Measurements from ENCODE around the gene STAMBP. TPM values are rescaled to one million over a fixed set of nuclear protein-coding genes. Genes with fewer than 3 reads are reported as not detected.

Gene STAMBP
- total RNA-seq, 1 donor from 2014 or later: 46.5 TPM

DNA sequence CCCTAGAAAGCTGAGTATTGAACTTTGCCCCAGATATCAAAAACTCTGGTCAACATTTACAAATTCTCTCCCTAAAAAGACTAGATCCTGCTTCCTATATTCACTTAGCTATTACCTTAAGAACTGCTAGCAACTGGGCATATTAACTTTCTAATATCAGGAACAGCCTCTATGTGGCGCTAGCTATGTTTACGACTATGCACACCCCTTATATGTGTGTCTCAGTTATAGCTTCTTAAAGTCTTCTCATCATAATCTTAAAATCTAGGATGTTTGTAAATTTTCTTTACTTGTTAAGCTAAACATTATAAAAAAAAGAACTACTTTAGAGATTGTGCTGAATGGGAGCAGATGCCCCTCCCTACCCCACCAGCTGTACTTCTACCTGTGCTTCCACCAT is 1.7 kb upstream of the STAMBP start:
- Histone ChIP-seq H3K27me3 (ENCODE audit: insufficient read depth, low read length) (peaks cover 4% of the 10 kb centered on the region), H3K9ac (ENCODE audit: low read length) (no peak overlapping the region), H3K4me2 (ENCODE audit: low read length) (no peak overlapping the region), H3K27ac (ENCODE audit: low read depth, low read length) (no peak overlapping the region), H2AFZ (ENCODE audit: low read depth, low read length) (no peak overlapping the region), H3K36me3 (ENCODE audit: insufficient read depth, low read length) (no peaks in the 10 kb centered on the region), H3K79me2 (ENCODE audit: insufficient read depth, low read length) (peaks cover 7% of the 10 kb centered on the region), H3K9me3 (ENCODE audit: insufficient read depth, low read depth, low read length) (no peaks in the 10 kb centered on the region), H4K20me1 (ENCODE audit: insufficient read depth, low read length) (no peaks in the 10 kb centered on the region), H3K4me1 (ENCODE audit: insufficient read depth, low read length) (peaks cover 25% of the 10 kb centered on the region), H3K4me3 (ENCODE audit: insufficient read depth, low read depth, low read length) (no peak overlapping the region)
- Mint-ChIP-seq H3K4me3 (ENCODE audit: unreplicated experiment) (no peak overlapping the region), H3K27ac (ENCODE audit: unreplicated experiment) (no peak overlapping the region), H3K4me1 (ENCODE audit: low read depth, unreplicated experiment) (peaks cover 26% of the 10 kb centered on the region), H3K27me3 (ENCODE audit: low read depth, unreplicated experiment) (peaks cover 2% of the 10 kb centered on the region), H3K36me3 (ENCODE audit: low read depth, unreplicated experiment) (no peaks in the 10 kb centered on the region), H3K9me3 (ENCODE audit: unreplicated experiment) (no peaks in the 10 kb centered on the region)
- TF ChIP-seq, protein P1, sequence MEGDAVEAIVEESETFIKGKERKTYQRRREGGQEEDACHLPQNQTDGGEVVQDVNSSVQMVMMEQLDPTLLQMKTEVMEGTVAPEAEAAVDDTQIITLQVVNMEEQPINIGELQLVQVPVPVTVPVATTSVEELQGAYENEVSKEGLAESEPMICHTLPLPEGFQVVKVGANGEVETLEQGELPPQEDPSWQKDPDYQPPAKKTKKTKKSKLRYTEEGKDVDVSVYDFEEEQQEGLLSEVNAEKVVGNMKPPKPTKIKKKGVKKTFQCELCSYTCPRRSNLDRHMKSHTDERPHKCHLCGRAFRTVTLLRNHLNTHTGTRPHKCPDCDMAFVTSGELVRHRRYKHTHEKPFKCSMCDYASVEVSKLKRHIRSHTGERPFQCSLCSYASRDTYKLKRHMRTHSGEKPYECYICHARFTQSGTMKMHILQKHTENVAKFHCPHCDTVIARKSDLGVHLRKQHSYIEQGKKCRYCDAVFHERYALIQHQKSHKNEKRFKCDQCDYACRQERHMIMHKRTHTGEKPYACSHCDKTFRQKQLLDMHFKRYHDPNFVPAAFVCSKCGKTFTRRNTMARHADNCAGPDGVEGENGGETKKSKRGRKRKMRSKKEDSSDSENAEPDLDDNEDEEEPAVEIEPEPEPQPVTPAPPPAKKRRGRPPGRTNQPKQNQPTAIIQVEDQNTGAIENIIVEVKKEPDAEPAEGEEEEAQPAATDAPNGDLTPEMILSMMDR (IDR thresholded peaks at IDR 0.05; ENCODE audit: insufficient read depth, low read depth, low read length): peak; percentile 42
- TF ChIP-seq EZH2 (IDR thresholded peaks at IDR 0.05; ENCODE audit: insufficient read depth, low read length): no peak
- FAIRE-seq (no peak), DNase-seq (ENCODE audit: low read depth) (no peak)

DNA sequence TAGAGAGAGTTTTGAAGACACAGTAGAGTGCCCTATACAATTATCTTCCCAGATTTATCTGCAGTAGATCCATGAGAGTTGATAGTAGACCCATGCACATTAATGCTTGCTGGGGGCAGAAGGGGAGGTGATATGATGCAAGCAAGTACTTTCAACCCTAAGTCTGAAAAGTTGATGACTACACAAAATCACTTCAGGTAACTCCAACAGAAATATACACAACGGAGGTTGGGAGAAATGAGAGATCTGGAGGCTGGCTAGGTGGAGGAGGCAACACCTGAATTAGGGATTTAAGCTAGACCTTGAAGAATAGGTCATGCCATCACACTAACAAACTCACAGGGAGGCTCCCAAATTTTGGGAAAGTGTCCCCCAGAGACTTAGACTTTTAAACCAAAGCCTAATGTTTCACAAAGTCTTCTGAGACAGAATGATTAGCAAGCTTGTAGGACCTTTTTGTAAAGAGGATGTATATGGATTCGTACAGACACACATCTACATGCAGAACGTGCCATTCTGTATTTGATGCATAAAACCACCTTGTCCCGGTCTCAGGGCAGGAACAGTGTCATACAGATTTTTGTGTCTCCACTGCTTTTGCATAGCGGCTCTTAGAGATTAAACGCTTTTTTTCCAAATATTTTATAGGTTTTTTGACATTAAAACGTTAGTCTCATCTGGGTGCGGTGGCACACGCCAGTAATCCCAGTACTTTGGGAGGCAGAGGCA is 937 bp upstream of the STAMBP start:
- H3K27ac Mint-ChIP-seq (ENCODE audit: unreplicated experiment): no peak overlapping the region
- Histone ChIP-seq H3K4me2 (ENCODE audit: low read length) (peak overlapping the region; percentile 91), H3K27me3 (ENCODE audit: insufficient read depth, low read length) (no peaks in the 10 kb centered on the region), H3K9me3 (ENCODE audit: insufficient read depth, low read depth, low read length) (no peaks in the 10 kb centered on the region), H3K9ac (ENCODE audit: low read length) (no peak overlapping the region), H3K27ac (ENCODE audit: low read depth, low read length) (no peak overlapping the region), H3K36me3 (ENCODE audit: insufficient read depth, low read length) (no peaks in the 10 kb centered on the region), H3K79me2 (ENCODE audit: insufficient read depth, low read length) (peaks cover 11% of the 10 kb centered on the region), H2AFZ (ENCODE audit: low read depth, low read length) (no peak overlapping the region), H3K4me3 (ENCODE audit: insufficient read depth, low read depth, low read length) (no peak overlapping the region), H4K20me1 (ENCODE audit: insufficient read depth, low read length) (no peaks in the 10 kb centered on the region), H3K4me1 (ENCODE audit: insufficient read depth, low read length) (peaks cover 29% of the 10 kb centered on the region)
- no peak for TF ChIP-seq EZH2 (IDR thresholded peaks at IDR 0.05; ENCODE audit: insufficient read depth, low read length)
- TF ChIP-seq, protein P1 (IDR thresholded peaks at IDR 0.05; ENCODE audit: insufficient read depth, low read depth, low read length): no peak
- peaks cover 2% of the 10 kb centered on the region for H3K27me3 Mint-ChIP-seq (ENCODE audit: low read depth, unreplicated experiment)
- DNase-seq (ENCODE audit: low read depth) (no peak), FAIRE-seq (no peak)
- no peaks in the 10 kb centered on the region for H3K9me3 Mint-ChIP-seq (ENCODE audit: unreplicated experiment)
- H3K36me3 Mint-ChIP-seq (ENCODE audit: low read depth, unreplicated experiment): peaks cover 5% of the 10 kb centered on the region
- peak overlapping the region; percentile 51 for H3K4me3 Mint-ChIP-seq (ENCODE audit: unreplicated experiment)
- H3K4me1 Mint-ChIP-seq (ENCODE audit: low read depth, unreplicated experiment): peaks cover 30% of the 10 kb centered on the region

DNA sequence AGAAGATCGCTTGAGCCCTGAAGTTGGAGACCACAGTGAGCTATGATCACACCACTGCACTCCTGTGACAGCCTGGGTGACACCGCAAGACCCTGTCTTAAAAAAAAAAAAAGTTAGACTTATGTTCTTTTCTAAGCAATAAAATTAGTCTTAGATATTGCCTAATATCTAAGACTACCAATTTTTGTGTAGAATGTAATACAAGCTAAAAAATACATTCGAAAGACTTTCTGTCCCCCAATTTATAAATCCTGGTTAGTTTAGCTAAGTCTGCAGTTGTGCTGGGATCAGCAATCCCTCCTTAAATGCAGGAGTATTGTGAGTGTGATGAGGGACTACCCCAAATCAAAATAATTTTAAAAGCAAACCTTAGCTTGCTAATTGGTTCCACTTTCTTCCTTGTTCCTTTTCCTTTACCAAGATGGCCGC is 358 bp upstream of the STAMBP start:
- Mint-ChIP-seq H3K4me3 (ENCODE audit: unreplicated experiment) (peak overlapping the region; percentile 94), H3K27me3 (ENCODE audit: low read depth, unreplicated experiment) (peaks cover 2% of the 10 kb centered on the region), H3K27ac (ENCODE audit: unreplicated experiment) (peak overlapping the region; percentile 69), H3K4me1 (ENCODE audit: low read depth, unreplicated experiment) (peaks cover 30% of the 10 kb centered on the region), H3K36me3 (ENCODE audit: low read depth, unreplicated experiment) (peaks cover 6% of the 10 kb centered on the region), H3K9me3 (ENCODE audit: unreplicated experiment) (no peaks in the 10 kb centered on the region)
- FAIRE-seq (no peak), DNase-seq (ENCODE audit: low read depth) (no peak)
- H2AFZ ChIP-seq (ENCODE audit: low read depth, low read length): peak overlapping the region; percentile 73
- no peak for TF ChIP-seq EZH2 (IDR thresholded peaks at IDR 0.05; ENCODE audit: insufficient read depth, low read length)
- TF ChIP-seq, protein P1 (IDR thresholded peaks at IDR 0.05; ENCODE audit: insufficient read depth, low read depth, low read length): no peak
- H3K27ac ChIP-seq (ENCODE audit: low read depth, low read length): no peak overlapping the region
- peak overlapping the region; percentile 91 for H3K4me2 ChIP-seq (ENCODE audit: low read length)
- no peaks in the 10 kb centered on the region for H3K36me3 ChIP-seq (ENCODE audit: insufficient read depth, low read length)
- no peaks in the 10 kb centered on the region for H3K27me3 ChIP-seq (ENCODE audit: insufficient read depth, low read length)
- H3K79me2 ChIP-seq (ENCODE audit: insufficient read depth, low read length): peaks cover 17% of the 10 kb centered on the region
- H3K4me1 ChIP-seq (ENCODE audit: insufficient read depth, low read length): peaks cover 31% of the 10 kb centered on the region
- H3K9me3 ChIP-seq (ENCODE audit: insufficient read depth, low read depth, low read length): no peaks in the 10 kb centered on the region
- H3K9ac ChIP-seq (ENCODE audit: low read length): peak overlapping the region; percentile 89
- peak overlapping the region; percentile 70 for H3K4me3 ChIP-seq (ENCODE audit: insufficient read depth, low read depth, low read length)
- no peaks in the 10 kb centered on the region for H4K20me1 ChIP-seq (ENCODE audit: insufficient read depth, low read length)
